WI38 (cell line): Measurements from ENCODE around the gene KIFAP3.

Experiments
- H3K4me3 ChIP-seq: 2 replicates; pipeline ENCODE4 v1.5.1; 2011; ENCODE audit warnings: low read depth, mild to moderate bottlenecking, control low read depth, low read length
- CTCF ChIP-seq: IDR thresholded peaks from 2 replicates; pipeline ENCODE4 v1.5.1; 2012; ENCODE audit warnings: low read depth, mild to moderate bottlenecking, control low read depth, low read length

Gene KIFAP3

GRCh38 chr1:169884634-169885033 is 189.9 kb downstream of the KIFAP3 start:
- no peak overlapping the region for H3K4me3 ChIP-seq
- no peak for TF ChIP-seq CTCF

DNA sequence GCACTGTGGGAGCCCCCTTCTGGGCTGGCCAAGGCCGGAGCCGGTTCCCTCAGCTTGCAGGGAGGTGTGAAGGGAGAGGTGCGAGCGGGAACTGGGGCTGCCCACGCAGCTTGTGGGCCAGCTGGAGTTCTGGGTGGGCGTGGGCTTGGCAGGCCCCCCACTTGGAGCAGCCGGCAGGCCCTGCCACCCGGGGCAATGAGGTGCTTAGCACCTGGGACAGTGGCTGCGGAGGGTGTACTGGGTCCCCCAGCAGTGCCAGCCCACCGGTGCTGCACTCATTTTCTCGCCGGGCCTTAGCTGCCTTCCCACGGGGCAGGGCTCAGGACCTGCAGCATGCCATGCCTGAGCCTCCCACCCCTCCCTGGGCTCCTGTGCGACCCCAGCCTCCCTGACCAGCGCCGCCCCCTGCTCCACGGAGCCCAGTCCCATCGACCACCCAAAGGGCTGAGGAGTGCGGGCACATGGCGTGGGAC is 192.4 kb downstream of the KIFAP3 start:
- no peak overlapping the region for H3K4me3 ChIP-seq
- no peak for TF ChIP-seq CTCF

DNA sequence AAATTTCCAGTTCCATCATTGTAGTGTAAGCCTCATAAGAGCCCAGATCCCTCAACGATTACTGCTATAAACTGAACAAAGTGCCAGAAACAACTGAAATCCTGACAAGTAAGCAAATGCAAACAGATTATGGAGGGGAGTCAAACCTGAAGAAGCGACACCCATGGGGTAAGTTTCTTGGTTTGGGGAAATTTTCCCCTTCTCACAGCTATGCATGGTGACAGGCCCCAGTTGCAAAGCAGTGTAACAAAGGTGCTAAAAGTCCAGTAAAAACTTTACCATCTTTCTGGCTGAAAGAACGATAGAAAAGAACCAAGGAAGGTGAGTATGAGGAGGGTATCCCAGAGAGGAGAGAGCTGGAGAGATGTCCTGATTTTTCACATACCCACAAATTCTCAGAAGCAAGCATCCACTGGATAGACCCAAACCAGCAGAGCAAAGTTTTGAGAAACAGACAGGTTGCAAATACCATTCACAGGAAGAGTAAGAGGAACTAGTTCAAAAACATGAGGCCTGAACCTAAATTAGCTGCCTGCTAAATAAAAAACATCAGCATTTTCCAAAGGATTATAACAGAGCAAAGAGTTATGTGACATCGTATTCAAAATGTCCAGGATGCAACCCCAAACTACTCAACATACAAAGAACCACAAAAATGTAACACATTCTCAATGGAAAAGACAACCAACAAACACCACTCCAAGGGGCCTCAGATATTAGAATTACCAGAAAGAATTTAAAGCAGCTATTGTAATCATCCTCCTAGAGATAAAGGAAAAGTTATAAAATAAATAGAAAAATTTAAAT is 195.3 kb downstream of the KIFAP3 start:
- no peak overlapping the region for H3K4me3 ChIP-seq

GRCh38 chr1:169878498-169878897 is 196.0 kb downstream of the KIFAP3 start:
- no peak for TF ChIP-seq CTCF

More for the DNA sequence above, 195.3 kb downstream of the KIFAP3 start:
- no peak for TF ChIP-seq CTCF

GRCh38 chr1:169877800-169878491 is 196.5 kb downstream of the KIFAP3 start:
- TF ChIP-seq CTCF: no peak
- no peak overlapping the region for H3K4me3 ChIP-seq

More at GRCh38 chr1:169878498-169878897, 196.0 kb downstream of the KIFAP3 start:
- H3K4me3 ChIP-seq: no peak overlapping the region

DNA sequence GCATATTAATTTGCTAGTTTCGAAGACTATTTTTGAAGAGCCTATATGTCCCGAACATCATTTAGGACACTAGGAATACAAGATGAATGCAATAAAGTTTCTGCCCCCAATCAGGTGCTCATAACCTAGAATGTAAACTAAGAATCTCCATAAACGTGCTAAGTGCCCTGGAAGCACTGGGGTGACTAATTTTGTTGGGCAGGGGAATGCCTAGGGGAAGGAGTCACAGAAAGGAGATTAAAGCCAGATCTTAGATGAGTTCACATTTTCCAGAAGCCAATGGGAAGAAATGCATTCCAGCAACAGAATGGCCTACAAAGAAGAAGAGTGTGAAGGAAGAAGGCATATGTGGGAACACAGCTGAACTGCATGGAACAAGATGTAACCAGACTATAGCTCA is 200.3 kb downstream of the KIFAP3 start:
- H3K4me3 ChIP-seq: no peak overlapping the region

More for the DNA sequence above, 200.3 kb downstream of the KIFAP3 start:
- TF ChIP-seq CTCF: no peak
